Activated CD4-positive, alpha-beta memory T cell treated with anti-CD3 and anti-CD28 coated beads for 36 hours (primary cell): ENCODE data around the gene CDC42BPA. TPM values are rescaled to one million over a fixed set of nuclear protein-coding genes. Genes with fewer than 3 reads are reported as not detected.

Source experiments
- CTCF ChIA-PET: fragments of 350-600 bp; sonication (Branson Sonifier 250); formaldehyde crosslinking; loops from one replicate; lab custom pipeline; 2021; ENCODE audit warnings: antibody characterized with exemption, inconsistent platforms; lab: Charles Lee
- POLR2A ChIA-PET: fragments of 350-600 bp; sonication (Branson Sonifier 250); formaldehyde crosslinking; loops from one replicate; lab custom pipeline; 2021; ENCODE audit warnings: antibody characterized with exemption; lab: Charles Lee
- DNase-seq: peaks from one replicate; pipeline ENCODE4 v3.0.0-alpha.2; 2020
- H3K27ac Mint-ChIP-seq: one replicate; pipeline ENCODE4 v1.8.0; 2021; ENCODE audit warnings: mixed read lengths
- H3K27me3 Mint-ChIP-seq: one replicate; pipeline ENCODE4 v1.8.0; 2021; ENCODE audit warnings: mixed read lengths
- H3K36me3 Mint-ChIP-seq: one replicate; pipeline ENCODE4 v1.8.0; 2021; ENCODE audit warnings: mixed read lengths
- H3K4me1 Mint-ChIP-seq: one replicate; pipeline ENCODE4 v1.8.0; 2021; ENCODE audit warnings: low read depth, mixed read lengths
- H3K4me3 Mint-ChIP-seq: one replicate; pipeline ENCODE4 v1.8.0; 2021; ENCODE audit warnings: mild to moderate bottlenecking, mixed read lengths
- H3K9me3 Mint-ChIP-seq: one replicate; pipeline ENCODE4 v1.8.0; 2021; ENCODE audit warnings: mixed read lengths
- intact Hi-C: fragments of 100-400 bp; cut with micrococcal nuclease; formaldehyde crosslinking; loops from one replicate; pipeline ENCODE4 v1.15.1; 2023
- total RNA-seq, 2 experiments: library from RNA; stranded (reverse); gene quantifications; one replicate each; pipeline ENCODE4 v1.2.3, GENCODE V29; 2021

The CDC42BPA gene
- total RNA-seq, 2 experiments from 2014 or later = 2.1 to 3.1 TPM

GRCh38 chr1:227328405-227329019, 10.2 kb upstream of the CDC42BPA start:
- DNase-seq = no peak
- Mint-ChIP-seq H3K27me3 (peaks cover 3% of the 10 kb centered on the region), H3K4me1 (no peaks in the 10 kb centered on the region), H3K4me3 (no peak overlapping the region), H3K36me3 (peaks cover 5% of the 10 kb centered on the region), H3K27ac (no peak overlapping the region), H3K9me3 (peaks cover 9% of the 10 kb centered on the region)
- intact Hi-C loops = no loop called here
- POLR2A ChIA-PET = no interaction called here
- CTCF ChIA-PET = no interaction called here

GRCh38 chr1:227325156-227325555, 6.9 kb upstream of the CDC42BPA start:
- no peak overlapping the region for H3K4me3 Mint-ChIP-seq
- no peaks in the 10 kb centered on the region for H3K4me1 Mint-ChIP-seq
- H3K36me3 Mint-ChIP-seq = no peaks in the 10 kb centered on the region
- peaks cover 10% of the 10 kb centered on the region for H3K27me3 Mint-ChIP-seq
- H3K9me3 Mint-ChIP-seq = no peaks in the 10 kb centered on the region
- intact Hi-C loops = no loop called here
- DNase-seq = no peak
- ChIA-PET POLR2A (no interaction called here), CTCF (no interaction called here)
- H3K27ac Mint-ChIP-seq = no peak overlapping the region

GRCh38 chr1:227323967-227324268, 5.6 kb upstream of the CDC42BPA start:
- POLR2A ChIA-PET = no interaction called here
- DNase-seq = no peak
- H3K4me3 Mint-ChIP-seq = no peak overlapping the region
- H3K27me3 Mint-ChIP-seq = peaks cover 21% of the 10 kb centered on the region
- no peaks in the 10 kb centered on the region for H3K4me1 Mint-ChIP-seq
- no peaks in the 10 kb centered on the region for H3K9me3 Mint-ChIP-seq
- CTCF ChIA-PET = no interaction called here
- intact Hi-C loops = no loop called here
- H3K27ac Mint-ChIP-seq = no peak overlapping the region
- no peaks in the 10 kb centered on the region for H3K36me3 Mint-ChIP-seq

GRCh38 chr1:227323171-227323966, 5.1 kb upstream of the CDC42BPA start:
- CTCF ChIA-PET = no interaction called here
- Mint-ChIP-seq H3K4me1 (no peaks in the 10 kb centered on the region), H3K36me3 (no peaks in the 10 kb centered on the region), H3K9me3 (no peaks in the 10 kb centered on the region), H3K27ac (no peak overlapping the region), H3K4me3 (no peak overlapping the region), H3K27me3 (peaks cover 22% of the 10 kb centered on the region)
- intact Hi-C loops = no loop called here
- POLR2A ChIA-PET = no interaction called here
- no peak for DNase-seq

GRCh38 chr1:227322376-227322775, 4.1 kb upstream of the CDC42BPA start:
- H3K27me3 Mint-ChIP-seq = peaks cover 24% of the 10 kb centered on the region
- no peak overlapping the region for H3K27ac Mint-ChIP-seq
- no peak overlapping the region for H3K4me3 Mint-ChIP-seq
- ChIA-PET POLR2A (no interaction called here), CTCF (no interaction called here)
- H3K9me3 Mint-ChIP-seq = no peaks in the 10 kb centered on the region
- intact Hi-C loops = no loop called here
- peaks cover 2% of the 10 kb centered on the region for H3K4me1 Mint-ChIP-seq
- no peak for DNase-seq
- peaks cover 2% of the 10 kb centered on the region for H3K36me3 Mint-ChIP-seq

- H3K27ac Mint-ChIP-seq = no peak overlapping the region
- CTCF ChIA-PET = interaction anchor here (0.7 kb wide), 1 partner anchor 19 kb away, joined by 3 read pairs; no protein-coding TSS in a partner anchor
- POLR2A ChIA-PET = no interaction called here
- peaks cover 2% of the 10 kb centered on the region for H3K36me3 Mint-ChIP-seq
- intact Hi-C loops = no loop called here
- peaks cover 8% of the 10 kb centered on the region for H3K4me1 Mint-ChIP-seq
- no peaks in the 10 kb centered on the region for H3K9me3 Mint-ChIP-seq
- H3K27me3 Mint-ChIP-seq = peaks cover 36% of the 10 kb centered on the region
- DNase-seq = no peak
- no peak overlapping the region for H3K4me3 Mint-ChIP-seq
These were observed 2.7 kb upstream of the CDC42BPA start for GRCh38 chr1:227321035-227321434.

- POLR2A ChIA-PET = no interaction called here
- no peak for DNase-seq
- Mint-ChIP-seq H3K36me3 (peaks cover 2% of the 10 kb centered on the region), H3K27me3 (peaks cover 40% of the 10 kb centered on the region), H3K4me1 (peaks cover 10% of the 10 kb centered on the region), H3K27ac (no peak overlapping the region), H3K4me3 (no peak overlapping the region), H3K9me3 (no peaks in the 10 kb centered on the region)
- CTCF ChIA-PET = no interaction called here
- intact Hi-C loops = no loop called here
These were observed 2.2 kb upstream of the CDC42BPA start for GRCh38 chr1:227320476-227320875.

- ChIA-PET CTCF (no interaction called here), POLR2A (no interaction called here)
- peaks cover 44% of the 10 kb centered on the region for H3K27me3 Mint-ChIP-seq
- peaks cover 2% of the 10 kb centered on the region for H3K36me3 Mint-ChIP-seq
- H3K4me1 Mint-ChIP-seq = peaks cover 10% of the 10 kb centered on the region
- H3K4me3 Mint-ChIP-seq = peak overlapping the region; percentile 49
- H3K9me3 Mint-ChIP-seq = no peaks in the 10 kb centered on the region
- DNase-seq = no peak
- no peak overlapping the region for H3K27ac Mint-ChIP-seq
- intact Hi-C loops = no loop called here
These were observed 738 bp upstream of the CDC42BPA start for GRCh38 chr1:227318853-227319607.

GRCh38 chr1:227317523-227318015, 723 bp downstream of the CDC42BPA start:
- ChIA-PET POLR2A (no interaction called here), CTCF (no interaction called here)
- H3K9me3 Mint-ChIP-seq = no peaks in the 10 kb centered on the region
- H3K4me1 Mint-ChIP-seq = peaks cover 10% of the 10 kb centered on the region
- intact Hi-C loops = no loop called here
- H3K4me3 Mint-ChIP-seq = peak overlapping the region; percentile 77
- H3K27me3 Mint-ChIP-seq = peaks cover 44% of the 10 kb centered on the region
- DNase-seq = peak; percentile 13
- H3K27ac Mint-ChIP-seq = no peak overlapping the region
- H3K36me3 Mint-ChIP-seq = peaks cover 2% of the 10 kb centered on the region

GRCh38 chr1:227317011-227317451, 1.3 kb downstream of the CDC42BPA start:
- no peak for DNase-seq
- peaks cover 10% of the 10 kb centered on the region for H3K4me1 Mint-ChIP-seq
- CTCF ChIA-PET = no interaction called here
- no peaks in the 10 kb centered on the region for H3K9me3 Mint-ChIP-seq
- peaks cover 2% of the 10 kb centered on the region for H3K36me3 Mint-ChIP-seq
- H3K27ac Mint-ChIP-seq = no peak overlapping the region
- H3K4me3 Mint-ChIP-seq = peak overlapping the region; percentile 23
- POLR2A ChIA-PET = interaction anchor here (0.6 kb wide), 1 partner anchor 33 kb away, joined by 3 read pairs; no protein-coding TSS in a partner anchor
- intact Hi-C loops = no loop called here
- H3K27me3 Mint-ChIP-seq = peaks cover 44% of the 10 kb centered on the region

- Mint-ChIP-seq H3K27me3 (peaks cover 44% of the 10 kb centered on the region), H3K4me1 (peaks cover 10% of the 10 kb centered on the region), H3K27ac (no peak overlapping the region), H3K36me3 (peaks cover 2% of the 10 kb centered on the region), H3K4me3 (peak overlapping the region; percentile 23), H3K9me3 (no peaks in the 10 kb centered on the region)
- ChIA-PET CTCF (no interaction called here), POLR2A (interaction anchor here (0.6 kb wide), 1 partner anchor 33 kb away, joined by 3 read pairs; no protein-coding TSS in a partner anchor)
- intact Hi-C loops = no loop called here
- no peak for DNase-seq
These were observed 1.8 kb downstream of the CDC42BPA start for GRCh38 chr1:227316456-227316855.
